HepG2 (cell line): ENCODE data around the gene KDM1B. TPM values are rescaled to one million over a fixed set of nuclear protein-coding genes. Genes with fewer than 3 reads are reported as not detected.

ENCODE experiments used
- ARNT ChIP-seq: fragments of 450-650 bp; IDR thresholded peaks from 2 replicates; pipeline ENCODE4 v1.6.1; 2017
- DNMT3B ChIP-seq: conservative IDR thresholded peaks from 2 replicates; pipeline ENCODE4 v1.6.1; 2016; ENCODE audit warnings: missing biosample characterization, control low read depth
- RAD21 ChIP-seq: fragments of 450-650 bp; formaldehyde crosslinking; IDR thresholded peaks from 2 replicates; pipeline ENCODE4 v1.5.0; 2020; ENCODE audit warnings: mild to moderate bottlenecking
- ZNF124 ChIP-seq: sonication (generic); formaldehyde crosslinking; IDR thresholded peaks from 2 replicates; pipeline ENCODE4 v1.4.0; 2020; ENCODE audit warnings: missing genetic modification reagents
- ZNF180 ChIP-seq: sonication (generic); formaldehyde crosslinking; IDR thresholded peaks from 2 replicates; pipeline ENCODE4 v1.4.0; 2020; ENCODE audit warnings: low read depth, missing genetic modification reagents, borderline replicate concordance
- ZNF550 ChIP-seq: sonication (generic); formaldehyde crosslinking; IDR thresholded peaks from 2 replicates; pipeline ENCODE4 v1.4.0; 2020; ENCODE audit warnings: mild to moderate bottlenecking, missing genetic modification reagents, borderline replicate concordance
- ZNF564 ChIP-seq: sonication (generic); formaldehyde crosslinking; IDR thresholded peaks from 2 replicates; pipeline ENCODE4 v1.8.1; 2023; ENCODE audit warnings: mild to moderate bottlenecking, missing genetic modification reagents
- ZNF775 ChIP-seq: sonication (generic); formaldehyde crosslinking; IDR thresholded peaks from 2 replicates; pipeline ENCODE4 v1.4.0; 2020; ENCODE audit warnings: missing genetic modification reagents, mild to moderate bottlenecking, moderate library complexity, borderline replicate concordance
- polyA plus RNA-seq, 8 experiments: library from polyadenylated mRNA; depleted of rRNA in 3 of 8; stranded (reverse) in 7 of 8; unstranded in 1 of 8; fragments of >200 nt; fragmentation: Illumina TruSeq in 4 of 8; extraction: Trizol in 4 of 8; gene quantifications; 2 replicates each; pipeline versions ENCODE4 v1.2.1 to v1.2.3, GENCODE V29; 2011 to 2016; ENCODE audit warnings: low read depth in 4 of 8, missing spikeins in 1 of 8, mixed read lengths in 1 of 8; ENCODE audit not compliant: insufficient read depth in 1 of 8
- total RNA-seq, 5 experiments: library from RNA; depleted of rRNA; stranded (reverse); fragments of >200 nt; fragmentation: Illumina TruSeq; extraction: Trizol; gene quantifications; 2 replicates each; pipeline ENCODE4 v1.2.3, GENCODE V29; 2016; ENCODE audit warnings: low read depth in 1 of 5
- TF ChIP-seq, protein P1 (sequence below): sonication (generic); formaldehyde crosslinking; conservative IDR thresholded peaks from 2 replicates; pipeline ENCODE4 v1.8.0; 2022; ENCODE audit warnings: missing genetic modification reagents
- TF ChIP-seq, protein P2 (sequence below): IDR thresholded peaks from 2 replicates; pipeline ENCODE4 v1.6.1; 2016; ENCODE audit warnings: missing compliant biosample characterization, missing genetic modification reagents, borderline replicate concordance
- TF ChIP-seq, protein P3 (sequence below): sonication (generic); formaldehyde crosslinking; IDR thresholded peaks from 2 replicates; pipeline ENCODE4 v1.4.0; 2020; ENCODE audit warnings: missing genetic modification reagents
- TF ChIP-seq, protein P4 (sequence below): sonication (generic); formaldehyde crosslinking; IDR thresholded peaks from 2 replicates; pipeline ENCODE4 v1.8.1; 2023; ENCODE audit warnings: mild to moderate bottlenecking, missing genetic modification reagents, borderline replicate concordance
- TF ChIP-seq, protein P5 (sequence below): sonication (generic); formaldehyde crosslinking; IDR thresholded peaks from 2 replicates; pipeline ENCODE4 v1.4.0; 2020; ENCODE audit warnings: mild to moderate bottlenecking, missing genetic modification reagents

Gene KDM1B
- total and polyA plus RNA-seq, 2 of the 13 experiments (the other 11 are each of a cell fraction or from before 2014, with no cell fraction given), result 9.8 to 13.2 TPM

DNA sequence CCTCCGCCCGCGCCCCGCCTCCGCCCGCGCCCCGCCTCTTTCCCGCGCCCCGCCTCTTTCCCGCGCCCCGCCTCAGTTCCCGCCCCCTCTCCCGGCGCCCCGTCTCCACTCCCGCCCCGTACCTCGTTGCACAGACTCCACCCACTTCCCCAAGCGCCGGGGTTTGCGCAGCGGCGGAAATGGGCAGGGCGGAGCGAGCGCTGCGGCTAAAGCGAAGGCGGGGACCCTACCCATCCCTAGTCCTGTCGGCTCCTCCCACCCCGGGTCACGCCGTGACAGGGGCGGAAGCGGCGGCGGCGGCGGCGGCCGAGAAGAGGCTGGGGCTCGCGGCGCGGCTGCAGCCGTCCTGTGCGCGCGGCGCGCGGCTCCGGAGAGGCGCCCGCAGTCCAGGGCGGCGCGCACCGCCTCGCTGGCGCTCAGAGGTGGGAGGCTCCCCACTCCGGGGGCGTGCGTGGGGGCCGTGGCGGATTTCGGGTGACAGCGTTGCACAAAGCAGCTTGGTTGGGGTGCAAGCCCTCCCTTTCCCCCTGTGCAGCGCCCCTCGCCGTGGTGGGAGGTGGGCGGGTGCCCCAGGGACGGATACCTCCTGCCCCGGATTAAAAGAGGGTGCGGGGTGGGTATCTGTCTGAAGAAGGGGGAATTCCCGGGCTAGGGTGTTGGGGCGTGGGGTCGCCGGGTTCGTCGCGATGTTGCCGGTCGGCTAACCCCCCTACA is at the start of gene KDM1B (continued):
- TF ChIP-seq, protein P1, sequence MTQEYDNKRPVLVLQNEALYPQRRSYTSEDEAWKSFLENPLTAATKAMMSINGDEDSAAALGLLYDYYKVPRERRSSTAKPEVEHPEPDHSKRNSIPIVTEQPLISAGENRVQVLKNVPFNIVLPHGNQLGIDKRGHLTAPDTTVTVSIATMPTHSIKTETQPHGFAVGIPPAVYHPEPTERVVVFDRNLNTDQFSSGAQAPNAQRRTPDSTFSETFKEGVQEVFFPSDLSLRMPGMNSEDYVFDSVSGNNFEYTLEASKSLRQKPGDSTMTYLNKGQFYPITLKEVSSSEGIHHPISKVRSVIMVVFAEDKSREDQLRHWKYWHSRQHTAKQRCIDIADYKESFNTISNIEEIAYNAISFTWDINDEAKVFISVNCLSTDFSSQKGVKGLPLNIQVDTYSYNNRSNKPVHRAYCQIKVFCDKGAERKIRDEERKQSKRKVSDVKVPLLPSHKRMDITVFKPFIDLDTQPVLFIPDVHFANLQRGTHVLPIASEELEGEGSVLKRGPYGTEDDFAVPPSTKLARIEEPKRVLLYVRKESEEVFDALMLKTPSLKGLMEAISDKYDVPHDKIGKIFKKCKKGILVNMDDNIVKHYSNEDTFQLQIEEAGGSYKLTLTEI (CRISPR knock-in tag), result no peak
- TF ChIP-seq, protein P2, sequence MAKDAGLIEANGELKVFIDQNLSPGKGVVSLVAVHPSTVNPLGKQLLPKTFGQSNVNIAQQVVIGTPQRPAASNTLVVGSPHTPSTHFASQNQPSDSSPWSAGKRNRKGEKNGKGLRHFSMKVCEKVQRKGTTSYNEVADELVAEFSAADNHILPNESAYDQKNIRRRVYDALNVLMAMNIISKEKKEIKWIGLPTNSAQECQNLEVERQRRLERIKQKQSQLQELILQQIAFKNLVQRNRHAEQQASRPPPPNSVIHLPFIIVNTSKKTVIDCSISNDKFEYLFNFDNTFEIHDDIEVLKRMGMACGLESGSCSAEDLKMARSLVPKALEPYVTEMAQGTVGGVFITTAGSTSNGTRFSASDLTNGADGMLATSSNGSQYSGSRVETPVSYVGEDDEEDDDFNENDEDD (CRISPR knock-in tag), result peak; percentile 70; the same call in 1 of the 2 replicates
- TF ChIP-seq ARNT (no peak), ZNF180 (CRISPR knock-in tag) (no peak), ZNF564 (CRISPR knock-in tag) (peak; percentile 44; the same call in 1 of the 2 replicates), DNMT3B (CRISPR knock-in tag) (no peak), ZNF550 (CRISPR knock-in tag) (no peak), ZNF124 (CRISPR knock-in tag) (0 out of 2 replicates have a peak, but pooled peaks have one; percentile 17), ZNF775 (CRISPR knock-in tag) (no peak), RAD21 (CRISPR knock-in tag) (peak; percentile 17; the same call in 1 of the 2 replicates)
- TF ChIP-seq, protein P3, sequence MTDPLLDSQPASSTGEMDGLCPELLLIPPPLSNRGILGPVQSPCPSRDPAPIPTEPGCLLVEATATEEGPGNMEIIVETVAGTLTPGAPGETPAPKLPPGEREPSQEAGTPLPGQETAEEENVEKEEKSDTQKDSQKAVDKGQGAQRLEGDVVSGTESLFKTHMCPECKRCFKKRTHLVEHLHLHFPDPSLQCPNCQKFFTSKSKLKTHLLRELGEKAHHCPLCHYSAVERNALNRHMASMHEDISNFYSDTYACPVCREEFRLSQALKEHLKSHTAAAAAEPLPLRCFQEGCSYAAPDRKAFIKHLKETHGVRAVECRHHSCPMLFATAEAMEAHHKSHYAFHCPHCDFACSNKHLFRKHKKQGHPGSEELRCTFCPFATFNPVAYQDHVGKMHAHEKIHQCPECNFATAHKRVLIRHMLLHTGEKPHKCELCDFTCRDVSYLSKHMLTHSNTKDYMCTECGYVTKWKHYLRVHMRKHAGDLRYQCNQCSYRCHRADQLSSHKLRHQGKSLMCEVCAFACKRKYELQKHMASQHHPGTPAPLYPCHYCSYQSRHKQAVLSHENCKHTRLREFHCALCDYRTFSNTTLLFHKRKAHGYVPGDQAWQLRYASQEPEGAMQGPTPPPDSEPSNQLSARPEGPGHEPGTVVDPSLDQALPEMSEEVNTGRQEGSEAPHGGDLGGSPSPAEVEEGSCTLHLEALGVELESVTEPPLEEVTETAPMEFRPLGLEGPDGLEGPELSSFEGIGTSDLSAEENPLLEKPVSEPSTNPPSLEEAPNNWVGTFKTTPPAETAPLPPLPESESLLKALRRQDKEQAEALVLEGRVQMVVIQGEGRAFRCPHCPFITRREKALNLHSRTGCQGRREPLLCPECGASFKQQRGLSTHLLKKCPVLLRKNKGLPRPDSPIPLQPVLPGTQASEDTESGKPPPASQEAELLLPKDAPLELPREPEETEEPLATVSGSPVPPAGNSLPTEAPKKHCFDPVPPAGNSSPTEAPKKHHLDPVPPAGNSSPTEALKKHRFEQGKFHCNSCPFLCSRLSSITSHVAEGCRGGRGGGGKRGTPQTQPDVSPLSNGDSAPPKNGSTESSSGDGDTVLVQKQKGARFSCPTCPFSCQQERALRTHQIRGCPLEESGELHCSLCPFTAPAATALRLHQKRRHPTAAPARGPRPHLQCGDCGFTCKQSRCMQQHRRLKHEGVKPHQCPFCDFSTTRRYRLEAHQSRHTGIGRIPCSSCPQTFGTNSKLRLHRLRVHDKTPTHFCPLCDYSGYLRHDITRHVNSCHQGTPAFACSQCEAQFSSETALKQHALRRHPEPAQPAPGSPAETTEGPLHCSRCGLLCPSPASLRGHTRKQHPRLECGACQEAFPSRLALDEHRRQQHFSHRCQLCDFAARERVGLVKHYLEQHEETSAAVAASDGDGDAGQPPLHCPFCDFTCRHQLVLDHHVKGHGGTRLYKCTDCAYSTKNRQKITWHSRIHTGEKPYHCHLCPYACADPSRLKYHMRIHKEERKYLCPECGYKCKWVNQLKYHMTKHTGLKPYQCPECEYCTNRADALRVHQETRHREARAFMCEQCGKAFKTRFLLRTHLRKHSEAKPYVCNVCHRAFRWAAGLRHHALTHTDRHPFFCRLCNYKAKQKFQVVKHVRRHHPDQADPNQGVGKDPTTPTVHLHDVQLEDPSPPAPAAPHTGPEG (CRISPR knock-in tag), result peak; percentile 74; the same call in 1 of the 2 replicates
- TF ChIP-seq, protein P4, sequence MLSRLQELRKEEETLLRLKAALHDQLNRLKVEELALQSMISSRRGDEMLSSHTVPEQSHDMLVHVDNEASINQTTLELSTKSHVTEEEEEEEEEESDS, result no peak
- TF ChIP-seq, protein P5, sequence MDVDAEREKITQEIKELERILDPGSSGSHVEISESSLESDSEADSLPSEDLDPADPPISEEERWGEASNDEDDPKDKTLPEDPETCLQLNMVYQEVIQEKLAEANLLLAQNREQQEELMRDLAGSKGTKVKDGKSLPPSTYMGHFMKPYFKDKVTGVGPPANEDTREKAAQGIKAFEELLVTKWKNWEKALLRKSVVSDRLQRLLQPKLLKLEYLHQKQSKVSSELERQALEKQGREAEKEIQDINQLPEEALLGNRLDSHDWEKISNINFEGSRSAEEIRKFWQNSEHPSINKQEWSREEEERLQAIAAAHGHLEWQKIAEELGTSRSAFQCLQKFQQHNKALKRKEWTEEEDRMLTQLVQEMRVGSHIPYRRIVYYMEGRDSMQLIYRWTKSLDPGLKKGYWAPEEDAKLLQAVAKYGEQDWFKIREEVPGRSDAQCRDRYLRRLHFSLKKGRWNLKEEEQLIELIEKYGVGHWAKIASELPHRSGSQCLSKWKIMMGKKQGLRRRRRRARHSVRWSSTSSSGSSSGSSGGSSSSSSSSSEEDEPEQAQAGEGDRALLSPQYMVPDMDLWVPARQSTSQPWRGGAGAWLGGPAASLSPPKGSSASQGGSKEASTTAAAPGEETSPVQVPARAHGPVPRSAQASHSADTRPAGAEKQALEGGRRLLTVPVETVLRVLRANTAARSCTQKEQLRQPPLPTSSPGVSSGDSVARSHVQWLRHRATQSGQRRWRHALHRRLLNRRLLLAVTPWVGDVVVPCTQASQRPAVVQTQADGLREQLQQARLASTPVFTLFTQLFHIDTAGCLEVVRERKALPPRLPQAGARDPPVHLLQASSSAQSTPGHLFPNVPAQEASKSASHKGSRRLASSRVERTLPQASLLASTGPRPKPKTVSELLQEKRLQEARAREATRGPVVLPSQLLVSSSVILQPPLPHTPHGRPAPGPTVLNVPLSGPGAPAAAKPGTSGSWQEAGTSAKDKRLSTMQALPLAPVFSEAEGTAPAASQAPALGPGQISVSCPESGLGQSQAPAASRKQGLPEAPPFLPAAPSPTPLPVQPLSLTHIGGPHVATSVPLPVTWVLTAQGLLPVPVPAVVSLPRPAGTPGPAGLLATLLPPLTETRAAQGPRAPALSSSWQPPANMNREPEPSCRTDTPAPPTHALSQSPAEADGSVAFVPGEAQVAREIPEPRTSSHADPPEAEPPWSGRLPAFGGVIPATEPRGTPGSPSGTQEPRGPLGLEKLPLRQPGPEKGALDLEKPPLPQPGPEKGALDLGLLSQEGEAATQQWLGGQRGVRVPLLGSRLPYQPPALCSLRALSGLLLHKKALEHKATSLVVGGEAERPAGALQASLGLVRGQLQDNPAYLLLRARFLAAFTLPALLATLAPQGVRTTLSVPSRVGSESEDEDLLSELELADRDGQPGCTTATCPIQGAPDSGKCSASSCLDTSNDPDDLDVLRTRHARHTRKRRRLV (CRISPR knock-in tag), result 0 out of 2 replicates have a peak, but pooled peaks have one; percentile 7
